Kidney epithelial cell (primary cell): Measurements from ENCODE around the gene NPAS2. TPM values are rescaled to one million over a fixed set of nuclear protein-coding genes. Genes with fewer than 3 reads are reported as not detected.

Experiments used
- DNase-seq: peaks from one replicate; pipeline ENCODE4 v3.0.0-alpha.2; 2010; ENCODE audit warnings: low read depth
- H3K27me3 ChIP-seq: 2 replicates; pipeline ENCODE4 v1.6.0; 2011; ENCODE audit warnings: low read length; ENCODE audit not compliant: control insufficient read depth, insufficient read depth
- H3K36me3 ChIP-seq: 2 replicates; pipeline ENCODE4 v1.5.1; 2011; ENCODE audit warnings: low read length; ENCODE audit not compliant: control insufficient read depth, insufficient read depth
- H3K4me3 ChIP-seq: 2 replicates; pipeline ENCODE4 v1.5.1; 2011; ENCODE audit warnings: low read depth, mild to moderate bottlenecking, control low read depth, low read length
- CTCF ChIP-seq: IDR thresholded peaks from 2 replicates; pipeline ENCODE4 v1.5.1; 2011; ENCODE audit warnings: mild to moderate bottlenecking, moderate library complexity, low read length, control low read depth, inconsistent platforms; ENCODE audit not compliant: insufficient read depth, poor library complexity, severe bottlenecking
- total RNA-seq: library from RNA; depleted of rRNA; stranded (reverse); fragments of >200 nt; gene quantifications from 2 replicates; pipeline ENCODE4 v1.2.3, GENCODE V29; 2015

The NPAS2 gene
- total RNA-seq, 1 donor from 2014 or later, result 11.2 TPM

- TF ChIP-seq CTCF, result no peak
- H3K36me3 ChIP-seq, result no peaks in the 10 kb centered on the region
- H3K4me3 ChIP-seq, result no peak overlapping the region
- no peak for DNase-seq
- H3K27me3 ChIP-seq, result no peaks in the 10 kb centered on the region
These were observed 138.2 kb downstream of the NPAS2 start for GRCh38 chr2:100957996-100958653.

- DNase-seq, result no peak
These were observed 139.4 kb downstream of the NPAS2 start for GRCh38 chr2:100959225-100959880.

GRCh38 chr2:100960688-100961087, 140.7 kb downstream of the NPAS2 start:
- no peaks in the 10 kb centered on the region for H3K27me3 ChIP-seq
- H3K36me3 ChIP-seq, result no peaks in the 10 kb centered on the region
- DNase-seq, result no peak
- H3K4me3 ChIP-seq, result no peak overlapping the region
- TF ChIP-seq CTCF, result no peak

More at GRCh38 chr2:100959225-100959880, 139.4 kb downstream of the NPAS2 start:
- no peak overlapping the region for H3K4me3 ChIP-seq
- H3K27me3 ChIP-seq, result no peaks in the 10 kb centered on the region
- TF ChIP-seq CTCF, result no peak
- H3K36me3 ChIP-seq, result no peaks in the 10 kb centered on the region

- TF ChIP-seq CTCF, result no peak
- Histone ChIP-seq H3K36me3 (no peaks in the 10 kb centered on the region), H3K27me3 (no peaks in the 10 kb centered on the region), H3K4me3 (no peak overlapping the region)
- DNase-seq, result no peak
These were observed 142.6 kb downstream of the NPAS2 start for GRCh38 chr2:100962366-100963025.

GRCh38 chr2:100963026-100963375, 143.1 kb downstream of the NPAS2 start:
- TF ChIP-seq CTCF, result no peak
- H3K36me3 ChIP-seq, result no peaks in the 10 kb centered on the region
- H3K27me3 ChIP-seq, result no peaks in the 10 kb centered on the region
- DNase-seq, result no peak
- no peak overlapping the region for H3K4me3 ChIP-seq
